Left cardiac atrium (tissue), 4 donors: ENCODE measurements around the gene SNAPC2. TPM values are rescaled to one million over a fixed set of nuclear protein-coding genes. Genes with fewer than 3 reads are reported as not detected.

ENCODE experiments used
- ATAC-seq, 2 donors: fragments of 200-7000 bp; cut with Tn5 transposase; one replicate each; pipeline ENCODE4 v1.9.1; 2020; ENCODE audit warnings: mild to moderate bottlenecking in 2 of 2, moderate library complexity in 2 of 2
- DNase-seq: peaks from one replicate; pipeline ENCODE4 v3.0.0-alpha.2; 2020
- intact Hi-C, 2 donors: fragments of 100-400 bp; cut with DNase I; formaldehyde crosslinking; loops; one replicate each; pipeline versions ENCODE4 v1.14.1 to v1.15.1; 2022 to 2023
- long read RNA-seq: library from polyadenylated mRNA; unstranded; transcript quantifications from one replicate; pipeline ENCODE4 v2.0.0, GENCODE V29; 2021
- total RNA-seq, 2 donors: library from RNA; stranded (reverse); fragmentation: NEBNext Ultra II Directional; extraction: Animal tissue kit (Norgen Biotek cat#: 25700); gene quantifications; one replicate each; pipeline ENCODE4 v1.2.1, GENCODE V29; 2021
- donor health status: DM: no; HTN: yes; CAD: no.
- donor health status: DM: no; HTN: yes; CAD: no; lungs with severe emphysema.
- donor health status: DM: yes; HTN: yes; CAD: no.
- donor health status: Dilated cardiomyopathy.

The SNAPC2 gene, protein sequence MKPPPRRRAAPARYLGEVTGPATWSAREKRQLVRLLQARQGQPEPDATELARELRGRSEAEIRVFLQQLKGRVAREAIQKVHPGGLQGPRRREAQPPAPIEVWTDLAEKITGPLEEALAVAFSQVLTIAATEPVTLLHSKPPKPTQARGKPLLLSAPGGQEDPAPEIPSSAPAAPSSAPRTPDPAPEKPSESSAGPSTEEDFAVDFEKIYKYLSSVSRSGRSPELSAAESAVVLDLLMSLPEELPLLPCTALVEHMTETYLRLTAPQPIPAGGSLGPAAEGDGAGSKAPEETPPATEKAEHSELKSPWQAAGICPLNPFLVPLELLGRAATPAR
- 10 to 100 TPM in 1 of 2 donors, 1 to 10 TPM in 1; 9.6 to 13.9 TPM for total RNA-seq
- long read RNA-seq, transcript SNAPC2-201 (5 exons, 1,542 nt): major isoform, 15 of 26 reads
- long read RNA-seq, partial matches to known transcripts: 4 of 26 reads
- long read RNA-seq, other reads (novel, unspliced or antisense): 2 of 26 reads

DNA sequence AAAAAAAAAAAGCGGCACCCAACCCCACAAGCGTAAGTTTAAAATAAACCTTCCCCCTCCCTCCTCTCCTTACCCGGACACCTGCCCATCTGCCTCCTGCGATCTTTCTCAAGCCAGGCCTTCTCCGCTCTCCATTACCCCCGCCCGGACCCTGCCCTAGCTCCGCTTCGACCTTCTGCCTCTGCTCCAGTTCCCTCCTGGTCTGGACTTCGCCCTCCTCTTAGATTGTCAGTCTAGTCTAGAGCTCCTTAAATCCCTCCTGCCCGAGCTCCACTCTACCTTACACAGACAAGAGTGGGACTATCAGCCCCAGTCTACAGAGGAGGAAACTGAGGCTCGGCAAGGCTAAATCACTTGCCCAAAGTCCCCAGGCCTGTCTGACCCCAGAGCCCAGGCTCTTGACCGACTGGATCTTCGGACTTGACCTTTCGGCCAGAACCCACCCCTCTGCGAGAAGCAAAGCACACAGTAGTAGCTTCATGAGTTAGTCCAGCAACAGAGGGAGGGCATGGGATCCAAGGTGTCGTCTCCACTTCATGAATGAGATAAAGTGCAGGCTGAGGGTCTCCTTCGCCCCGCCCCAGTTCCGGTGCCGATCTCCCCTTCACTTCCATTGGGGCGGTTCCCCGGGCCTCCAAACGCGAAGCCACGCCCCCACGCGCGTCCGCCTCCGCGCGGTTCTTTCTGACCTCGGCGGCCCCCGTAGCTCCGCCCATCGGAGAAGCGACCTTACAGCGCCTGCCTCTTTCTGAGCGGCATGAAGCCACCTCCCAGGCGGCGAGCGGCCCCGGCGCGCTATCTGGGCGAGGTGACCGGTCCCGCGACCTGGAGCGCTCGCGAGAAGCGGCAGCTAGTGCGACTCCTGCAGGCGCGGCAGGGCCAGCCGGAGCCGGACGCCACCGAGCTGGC is at the start of gene SNAPC2:
TSS of gene SNAPC2 (plus strand) at position 729 of the 909 bp plus-strand sequence. CDS start at position 758, 29 bp downstream.
- peak; percentile 98 for DNase-seq
- ATAC-seq: peak; percentile 73 to 76
- intact Hi-C loops: no loop called here

DNA sequence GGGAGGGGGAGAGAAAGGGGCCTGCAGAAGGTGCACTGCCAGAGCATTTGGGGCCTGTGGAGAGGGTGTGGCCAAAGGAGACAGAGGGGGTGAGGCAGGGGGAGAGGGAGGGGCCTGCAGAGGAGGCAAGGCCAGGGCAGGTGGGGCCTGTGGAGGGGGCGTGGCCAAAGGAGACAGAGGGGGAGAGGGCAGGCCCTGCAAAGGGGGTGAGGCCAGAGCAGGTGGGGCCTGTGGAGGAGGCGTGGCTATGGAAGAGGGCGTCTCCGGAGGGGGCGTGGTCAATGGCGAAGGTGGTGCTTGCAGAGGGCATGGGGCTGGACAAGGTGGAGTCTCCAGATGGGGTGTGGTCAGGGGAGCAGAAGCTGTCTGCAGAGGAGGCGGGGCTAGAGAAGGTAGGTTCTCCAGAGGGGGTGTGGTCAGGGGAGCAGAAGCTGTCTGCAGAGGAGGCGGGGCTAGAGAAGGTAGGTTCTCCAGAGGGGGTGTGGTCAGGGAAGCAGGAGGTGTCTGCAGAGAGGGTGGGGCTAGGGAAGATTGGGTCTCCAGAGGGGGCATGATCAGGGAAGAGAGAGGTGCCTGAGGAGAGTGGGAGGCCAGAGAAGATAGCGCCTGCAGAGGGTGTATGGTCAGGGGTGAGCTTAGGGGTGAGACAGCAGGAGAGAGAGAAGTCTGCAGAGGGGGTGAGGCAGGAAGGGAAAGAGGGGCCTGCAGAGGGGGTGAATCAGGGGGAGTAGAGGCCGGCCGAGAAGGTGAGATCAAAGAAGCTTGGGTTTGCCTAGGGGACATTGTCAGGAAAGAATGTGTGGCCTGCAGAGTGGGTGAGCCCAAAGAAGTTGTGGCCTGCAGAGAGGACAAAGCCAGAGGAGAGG is 49.3 kb upstream of the SNAPC2 start:
- intact Hi-C loops: no loop called here
- peak in 1 of 2 donors; percentile 2 for ATAC-seq

DNA sequence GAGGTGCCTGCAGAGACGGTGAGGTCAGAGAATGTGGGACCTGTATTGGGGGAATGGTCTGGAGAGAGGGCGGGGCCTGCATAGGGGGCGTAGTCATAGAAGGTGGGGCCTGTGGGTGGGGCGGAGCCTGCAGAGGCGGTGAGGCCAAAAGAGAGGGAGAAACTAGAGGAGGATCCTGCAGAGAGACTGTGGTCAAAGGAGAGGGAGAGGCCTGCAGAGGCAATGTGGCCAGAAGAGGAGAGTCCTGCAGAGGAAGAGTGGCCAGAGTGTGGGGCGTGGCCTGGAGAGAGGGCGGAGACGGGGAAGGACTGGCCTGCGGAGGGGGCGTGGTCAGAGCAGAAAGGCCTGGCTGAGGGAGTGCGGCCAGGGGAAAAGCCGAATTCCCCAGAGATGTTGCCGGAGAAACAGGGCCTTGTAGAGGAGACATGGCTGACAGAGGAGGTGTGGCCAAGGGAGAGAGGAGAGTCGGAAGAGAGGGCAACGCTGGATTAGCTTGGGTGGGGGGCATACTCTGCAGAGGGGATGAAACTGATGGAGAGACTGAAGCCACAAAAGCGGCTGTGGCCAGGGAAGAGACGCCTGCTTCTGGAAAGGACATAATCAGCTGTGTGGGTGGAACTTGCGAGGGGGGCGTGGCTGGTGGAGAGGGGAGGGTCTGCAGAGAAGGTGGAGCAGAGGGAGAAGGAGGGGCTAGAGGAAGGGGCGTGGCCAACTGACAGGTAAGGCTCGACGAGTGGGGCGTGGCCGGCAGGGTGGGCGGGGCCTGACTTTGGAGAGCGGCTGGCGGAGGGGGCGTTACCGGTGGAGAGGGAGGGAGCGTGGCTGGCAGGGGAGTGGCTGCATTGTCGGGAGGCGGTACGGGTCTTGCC is 48.5 kb upstream of the SNAPC2 start:
- ATAC-seq (peak; percentile 57 to 61), DNase-seq (peak; percentile 88)
- intact Hi-C loops: no loop called here

More for the DNA sequence above, 49.3 kb upstream of the SNAPC2 start:
- peak; percentile 56 for DNase-seq

DNA sequence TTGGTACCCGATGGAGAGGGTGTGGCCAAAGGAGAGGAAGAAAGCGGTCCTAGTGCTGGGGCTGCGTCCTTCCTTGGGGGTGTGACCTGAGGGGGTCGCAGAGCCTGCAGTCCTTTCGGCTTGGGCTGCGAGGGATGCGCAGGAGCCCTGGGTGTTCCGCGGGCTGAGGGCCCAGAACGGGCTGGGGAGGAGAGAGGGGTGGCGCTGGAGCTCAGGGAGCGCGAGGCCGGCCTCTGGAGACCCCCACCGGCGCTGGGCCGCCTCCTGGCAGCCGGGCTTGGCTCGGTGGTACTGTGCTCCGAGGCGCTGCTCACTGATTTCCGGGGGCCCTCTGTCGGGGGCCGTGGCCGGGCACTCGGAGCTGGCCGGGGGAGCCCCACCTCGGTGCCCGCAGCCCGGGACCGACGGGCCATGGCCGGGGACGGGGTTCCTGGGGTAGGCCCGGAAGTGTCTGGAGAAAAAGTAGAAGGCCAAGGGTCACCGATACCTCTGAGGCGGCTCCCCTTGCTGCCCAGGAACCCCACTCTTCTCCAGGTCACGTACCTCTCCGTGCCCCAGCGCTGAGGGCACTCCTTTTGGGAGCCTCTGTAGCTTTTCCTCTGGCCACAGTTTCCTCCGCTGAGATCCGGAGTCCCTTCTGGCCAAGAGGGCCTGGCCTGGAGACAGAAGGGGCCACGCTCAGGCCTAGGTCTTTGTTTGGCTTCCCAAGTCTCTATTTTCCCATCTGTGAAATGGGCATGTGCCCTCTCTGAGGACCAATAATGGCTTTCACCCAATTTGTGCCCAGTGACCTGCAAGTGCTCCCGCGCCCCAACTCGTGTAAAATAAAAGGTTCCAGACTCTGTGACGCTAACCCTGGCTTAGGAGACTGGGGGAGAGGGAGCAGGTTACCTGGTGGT is 47.6 kb upstream of the SNAPC2 start:
- DNase-seq (no peak), ATAC-seq (no peak)
- intact Hi-C loops: no loop called here

DNA sequence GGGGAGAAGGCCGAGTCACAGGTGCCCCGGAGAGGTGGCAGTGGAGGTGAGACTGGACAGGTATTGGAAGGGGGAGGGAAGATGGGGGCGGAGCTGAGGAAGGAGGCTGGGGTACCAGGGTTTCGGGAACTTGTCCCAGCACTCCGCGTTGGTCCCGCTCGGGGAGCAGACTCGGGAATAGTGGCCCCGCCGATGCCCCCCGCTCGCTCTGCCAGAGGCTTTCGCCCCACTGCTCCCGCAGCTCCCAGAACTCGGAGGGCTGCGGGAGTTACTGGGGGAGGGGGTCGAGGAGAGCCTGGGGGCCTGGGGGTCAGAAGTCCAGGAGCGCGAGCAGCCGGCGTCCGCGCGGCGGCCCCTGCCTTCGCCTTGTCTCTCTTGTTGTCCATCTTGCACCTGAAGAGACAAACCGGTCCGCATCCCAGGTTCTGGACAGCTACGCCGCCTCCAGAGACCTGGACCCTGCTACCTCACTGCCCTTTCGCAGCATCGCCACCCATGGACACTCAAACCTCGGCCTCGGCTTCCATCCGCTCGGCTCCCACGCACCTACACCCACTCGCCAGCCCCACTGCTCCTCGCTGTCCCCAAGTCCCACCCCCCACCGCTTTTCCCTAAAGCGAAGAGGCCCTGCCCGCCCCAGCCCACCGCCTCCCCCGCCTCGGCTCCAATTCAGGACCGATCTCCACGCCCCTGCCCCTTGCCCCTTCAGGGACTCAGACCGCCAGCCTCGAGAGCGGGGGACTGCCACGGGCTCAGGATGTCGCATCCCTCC is 46.6 kb upstream of the SNAPC2 start:
- no peak for ATAC-seq
- no peak for DNase-seq
- intact Hi-C loops: no loop called here

DNA sequence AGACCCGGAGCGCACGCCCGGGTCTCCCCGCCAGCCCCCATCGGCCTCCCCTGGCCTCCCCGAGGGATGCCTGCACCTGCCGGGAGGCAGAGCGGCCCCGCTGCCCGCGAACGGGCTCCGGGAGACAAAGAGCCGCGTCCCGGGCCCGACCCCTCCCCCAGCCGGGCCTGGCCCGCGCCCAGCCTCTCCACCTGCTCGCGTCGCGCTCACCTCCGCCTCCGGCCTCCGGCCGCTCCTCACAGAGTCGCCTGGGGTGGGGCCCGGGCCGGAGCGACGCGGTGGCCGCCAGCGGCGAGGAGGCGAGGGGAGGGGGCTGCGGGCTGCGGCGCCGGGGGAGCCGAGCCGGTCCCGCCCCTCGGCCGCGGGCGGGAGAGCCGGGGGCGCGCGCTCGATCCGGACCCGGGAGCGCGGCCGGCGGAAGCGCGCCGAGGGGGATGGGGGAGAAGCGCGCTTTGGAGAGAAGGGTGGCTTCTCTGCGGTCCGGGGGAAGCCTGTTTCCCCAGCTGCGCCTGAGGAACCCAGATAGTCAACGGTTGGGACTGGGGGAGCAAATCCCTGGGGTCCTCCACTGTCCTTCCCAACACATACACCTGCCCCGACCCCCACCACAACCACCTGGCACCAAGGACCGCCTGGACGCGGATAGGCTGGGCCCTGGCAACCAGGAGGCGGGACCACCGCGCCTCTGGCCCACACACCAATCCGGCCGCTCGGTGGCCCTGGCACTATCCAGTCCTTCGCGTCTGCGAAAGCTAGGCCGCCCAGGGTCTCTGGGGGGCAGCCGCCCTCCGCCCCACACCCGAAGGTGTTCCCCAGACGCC is 45.9 kb upstream of the SNAPC2 start, which contains the start of gene PRR36:
TSS of gene PRR36 (minus strand) at position 315 of the 821 bp plus-strand sequence. CDS start 701 bp downstream, outside the sequence.
- peak; percentile 52 for DNase-seq
- intact Hi-C loops: no loop called here
- no peak for ATAC-seq

DNA sequence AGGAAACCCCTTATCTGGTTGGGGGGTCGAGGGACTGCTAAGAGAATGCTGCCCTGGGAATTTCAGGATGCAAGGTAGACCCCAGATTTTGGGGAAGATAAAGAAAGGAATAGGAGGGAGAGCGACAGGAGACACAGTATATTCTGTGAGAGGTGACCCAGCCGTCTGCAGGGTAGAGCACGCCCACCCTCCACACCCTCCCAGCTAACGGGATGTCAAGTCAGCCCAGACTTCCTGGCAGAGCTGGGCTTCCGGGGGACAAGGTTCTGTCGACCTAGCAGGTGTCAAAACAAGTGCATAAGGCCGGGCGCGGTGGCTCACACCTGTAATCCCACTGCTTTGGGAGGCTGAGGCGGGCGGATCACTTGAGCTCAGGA is 45.3 kb upstream of the SNAPC2 start:
- no peak for DNase-seq
- intact Hi-C loops: no loop called here

DNA sequence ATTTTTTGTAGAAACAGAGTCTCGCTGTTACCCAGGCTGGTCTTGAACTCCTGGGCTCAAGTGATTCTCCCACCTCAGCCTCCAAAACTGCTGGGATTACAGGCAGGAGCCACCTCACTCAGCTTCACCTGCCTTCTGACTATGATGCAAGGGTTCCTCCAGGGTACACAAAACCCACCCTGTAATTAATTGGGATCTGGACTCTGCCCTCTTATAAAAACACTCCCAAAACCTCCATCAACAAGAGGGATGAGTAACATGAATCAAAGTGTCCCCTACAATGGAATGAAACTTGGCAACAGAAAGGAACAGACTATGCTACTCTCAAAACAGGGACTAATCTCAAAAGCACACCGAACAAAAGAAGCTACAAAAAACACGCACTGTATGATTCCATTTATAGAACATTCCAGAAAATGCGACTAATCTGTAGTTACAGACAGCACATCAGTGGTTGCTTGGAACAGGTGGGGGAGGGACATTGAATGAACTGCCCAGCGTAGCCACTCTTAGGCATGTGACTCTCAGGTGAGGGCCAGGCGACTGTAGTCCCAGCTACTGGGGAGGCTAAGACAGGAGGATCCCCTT is 42.8 kb upstream of the SNAPC2 start:
- DNase-seq (no peak), ATAC-seq (no peak)
- intact Hi-C loops: no loop called here

More for the DNA sequence above, 45.3 kb upstream of the SNAPC2 start:
- ATAC-seq: no peak

DNA sequence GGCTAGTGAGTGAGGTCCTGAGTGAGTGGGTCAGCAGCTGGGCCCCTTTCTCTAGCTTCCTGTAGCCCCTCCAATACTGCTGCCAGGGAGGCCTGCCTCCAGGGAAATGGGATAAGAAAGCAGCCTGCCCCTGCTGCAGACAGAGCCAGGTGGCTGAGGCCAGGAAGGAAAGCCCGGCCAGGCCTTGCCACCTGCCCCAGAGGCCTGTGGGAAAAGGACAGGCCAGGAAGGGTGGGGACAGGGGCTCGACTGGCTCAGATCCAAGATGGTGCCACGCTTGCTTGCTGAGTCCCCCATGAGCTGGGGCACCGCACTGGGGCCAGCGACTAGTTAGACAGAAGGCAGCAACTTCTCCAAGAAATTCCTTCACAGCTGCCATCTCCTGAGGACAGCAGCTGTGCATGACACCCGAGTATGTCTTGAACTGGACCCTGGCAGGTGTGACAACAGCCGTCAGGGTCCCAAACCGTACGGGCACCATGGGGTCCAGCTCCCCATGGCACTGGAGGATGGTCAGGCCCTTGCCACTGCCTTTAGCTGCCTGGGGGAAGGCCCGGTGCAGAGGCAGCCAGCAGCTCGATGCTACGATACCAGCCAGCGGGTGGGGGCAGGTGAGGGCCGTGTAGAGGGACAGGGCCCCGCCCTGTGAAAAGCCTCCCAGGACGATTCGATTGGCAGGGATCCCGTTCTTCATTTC is 40.9 kb upstream of the SNAPC2 start:
- ATAC-seq: no peak
- intact Hi-C loops: no loop called here
- DNase-seq: no peak

DNA sequence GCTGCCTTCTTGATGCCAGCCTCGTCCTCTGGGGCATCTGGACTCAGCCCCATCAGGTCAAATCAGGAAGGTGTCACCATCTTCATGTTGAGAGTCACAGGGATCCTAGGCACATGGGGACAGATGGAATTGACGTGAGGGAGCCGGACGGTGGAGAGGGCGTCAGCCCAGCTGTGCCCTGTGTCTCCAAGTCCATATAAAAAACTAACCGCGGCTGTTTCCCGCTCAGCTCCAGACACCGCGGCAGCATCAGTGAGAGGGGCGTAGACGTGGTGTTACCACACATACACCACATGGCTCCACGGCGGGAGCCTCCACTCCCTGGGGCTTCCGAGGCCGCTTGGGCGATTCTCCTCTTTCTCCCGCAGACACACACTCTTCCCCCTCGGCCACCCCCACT is 40.3 kb upstream of the SNAPC2 start:
- ATAC-seq (no peak), DNase-seq (no peak)
- intact Hi-C loops: no loop called here

DNA sequence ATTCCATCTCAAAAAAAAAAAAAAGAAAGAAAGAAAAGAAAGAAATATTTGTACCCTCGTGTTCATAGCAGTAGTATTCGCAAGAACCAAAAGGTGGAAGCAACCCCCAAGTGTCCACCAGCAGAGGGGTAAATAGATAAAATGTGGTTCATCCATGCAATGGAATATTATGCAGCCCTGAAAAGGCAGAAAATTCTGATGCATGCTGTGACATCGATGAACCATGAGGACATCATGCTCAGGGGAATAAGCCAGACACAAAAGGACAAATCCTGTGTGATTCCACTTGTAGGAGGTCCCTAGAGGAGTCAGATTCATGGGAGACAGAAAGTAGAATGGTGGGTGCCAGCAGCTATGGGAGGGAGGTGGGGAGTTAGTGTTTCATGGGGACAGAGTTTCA is 38.2 kb upstream of the SNAPC2 start:
- DNase-seq (no peak), ATAC-seq (no peak)
- intact Hi-C loops: no loop called here

DNA sequence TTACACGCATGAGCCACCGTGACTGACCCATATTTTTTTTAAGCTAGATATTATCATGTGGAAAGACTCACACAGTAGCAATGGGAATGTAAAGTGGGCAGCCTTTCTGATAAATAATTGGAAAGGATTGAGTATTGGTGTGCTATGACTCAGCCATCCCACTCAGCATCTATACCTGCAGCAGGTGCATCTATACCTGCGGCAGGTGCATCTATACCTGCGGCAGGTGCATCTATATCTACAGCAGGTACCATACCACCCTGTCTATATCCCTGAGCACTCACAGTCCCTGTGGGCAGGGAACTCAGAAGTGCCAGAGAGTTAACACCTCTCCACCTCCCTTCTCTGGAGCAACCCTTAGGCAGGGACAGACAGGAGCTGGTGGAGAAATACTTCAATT is 37.0 kb upstream of the SNAPC2 start:
- ATAC-seq (no peak), DNase-seq (no peak)
- intact Hi-C loops: no loop called here

DNA sequence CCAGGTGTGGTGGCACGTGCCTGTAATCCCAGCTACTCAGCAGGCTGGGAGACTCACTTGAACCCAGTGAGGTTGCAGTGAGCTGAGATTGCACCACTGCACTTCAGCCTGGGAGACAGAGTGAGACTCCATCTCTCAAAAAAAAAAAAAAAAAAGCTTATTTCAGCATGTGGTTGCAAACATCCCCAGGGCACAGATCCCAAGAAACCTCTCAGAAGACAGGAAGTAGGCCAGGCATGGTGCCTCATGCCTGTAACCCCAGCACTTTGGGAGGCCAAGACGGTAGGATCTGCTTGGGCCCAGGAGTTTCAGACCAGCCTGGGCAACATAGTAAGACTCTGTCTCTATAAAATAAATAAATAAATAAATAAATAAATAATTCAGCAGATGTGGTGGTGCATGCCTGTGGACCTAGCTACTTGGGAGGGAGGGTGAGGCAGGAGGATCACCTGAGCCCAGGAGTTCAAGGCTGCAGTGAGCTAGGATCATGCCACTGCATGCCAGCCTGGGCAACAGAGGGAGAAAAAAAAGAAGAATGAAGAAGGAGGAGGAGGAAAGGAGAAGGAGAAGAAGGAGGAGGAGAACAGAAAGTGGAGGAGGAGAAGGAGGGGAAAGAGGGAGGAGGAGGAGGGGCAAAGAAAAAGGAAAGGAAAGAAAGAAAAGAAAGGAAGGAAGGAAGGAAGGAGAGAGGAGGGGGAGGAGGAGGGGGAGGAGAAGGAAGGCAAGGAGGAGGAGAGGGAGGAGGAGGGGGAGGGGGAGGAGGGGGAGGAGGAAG is 36.2 kb upstream of the SNAPC2 start:
- intact Hi-C loops: no loop called here
- DNase-seq (no peak), ATAC-seq (no peak)

DNA sequence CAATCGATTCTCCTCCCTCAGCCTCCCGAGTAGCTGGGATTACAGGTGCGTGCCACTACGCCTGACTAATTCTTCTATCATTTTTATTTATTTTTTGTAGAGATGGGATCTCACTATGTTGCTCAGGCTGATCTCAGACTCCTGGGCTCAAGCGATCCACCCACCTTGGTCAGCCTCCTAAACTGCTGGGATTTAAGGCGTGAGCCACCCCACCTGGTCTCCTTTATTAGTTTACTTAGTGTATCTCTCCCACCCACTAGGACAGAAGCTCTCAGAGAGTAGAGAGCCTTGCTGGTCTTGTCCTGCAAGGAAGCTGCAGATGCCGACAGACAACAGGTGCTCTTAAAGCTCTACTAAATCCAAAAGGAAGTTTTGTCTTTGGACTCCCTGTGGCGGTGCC is 34.3 kb upstream of the SNAPC2 start:
- intact Hi-C loops: no loop called here
- ATAC-seq: no peak

More for the DNA sequence above, 34.3 kb upstream of the SNAPC2 start:
- no peak for DNase-seq
